Measurements from ENCODE around the gene NFYB. TPM values are rescaled to one million over a fixed set of nuclear protein-coding genes. Genes with fewer than 3 reads are reported as not detected.

Gene NFYB
- total RNA-seq: 31.1 TPM
- polyA plus RNA-seq (ENCODE audit: insufficient read depth, low read depth, low replicate concordance): 24.6 TPM
- long read RNA-seq, donor 1, transcript NFYB-205 (8 exons, 1,727 nt): major isoform, 9 of 12 reads
- long read RNA-seq, donor 1, partial matches to known transcripts: 0 of 12 reads
- long read RNA-seq, donor 1, other reads (novel, unspliced or antisense): 0 of 12 reads
- long read RNA-seq, donor 2, transcript NFYB-201 (8 exons, 3,512 nt): major isoform, 11 of 13 reads
- long read RNA-seq, donor 2, partial matches to known transcripts: 0 of 13 reads
- long read RNA-seq, donor 2, other reads (novel, unspliced or antisense): 0 of 13 reads
- long read RNA-seq, donor 3, transcript NFYB-205 (8 exons, 1,727 nt): minor isoform, 6 of 28 reads
- long read RNA-seq, donor 3, transcript NFYB-201 (8 exons, 3,512 nt): major isoform, 22 of 28 reads
- long read RNA-seq, donor 3, partial matches to known transcripts: 0 of 28 reads
- long read RNA-seq, donor 3, other reads (novel, unspliced or antisense): 0 of 28 reads
- long read RNA-seq, donor 4, partial matches to known transcripts: 0 of 8 reads
- long read RNA-seq, donor 4, other reads (novel, unspliced or antisense): 0 of 8 reads
- long read RNA-seq, donor 5, partial matches to known transcripts: 0 of 2 reads
- long read RNA-seq, donor 5, other reads (novel, unspliced or antisense): 0 of 2 reads
- long read RNA-seq, donor 6, transcript NFYB-201 (8 exons, 3,512 nt): major isoform, 24 of 25 reads
- long read RNA-seq, donor 6, partial matches to known transcripts: 0 of 25 reads
- long read RNA-seq, donor 6, other reads (novel, unspliced or antisense): 0 of 25 reads
- long read RNA-seq, donor 7, transcript NFYB-201 (8 exons, 3,512 nt): major isoform, 8 of 27 reads
- long read RNA-seq, donor 7, partial matches to known transcripts: 3 of 27 reads
- long read RNA-seq, donor 7, other reads (novel, unspliced or antisense): 13 of 27 reads
- long read RNA-seq, donor 8, transcript NFYB-201 (8 exons, 3,512 nt): minor isoform, 6 of 13 reads
- long read RNA-seq, donor 8, transcript NFYB-205 (8 exons, 1,727 nt): major isoform, 7 of 13 reads
- long read RNA-seq, donor 8, partial matches to known transcripts: 0 of 13 reads
- long read RNA-seq, donor 8, other reads (novel, unspliced or antisense): 0 of 13 reads
- long read RNA-seq, donor 9, partial matches to known transcripts: 0 of 6 reads
- long read RNA-seq, donor 9, other reads (novel, unspliced or antisense): 0 of 6 reads
- long read RNA-seq, donor 10, transcript NFYB-201 (8 exons, 3,512 nt): major isoform, 14 of 17 reads
- long read RNA-seq, donor 10, partial matches to known transcripts: 0 of 17 reads
- long read RNA-seq, donor 10, other reads (novel, unspliced or antisense): 0 of 17 reads

DNA sequence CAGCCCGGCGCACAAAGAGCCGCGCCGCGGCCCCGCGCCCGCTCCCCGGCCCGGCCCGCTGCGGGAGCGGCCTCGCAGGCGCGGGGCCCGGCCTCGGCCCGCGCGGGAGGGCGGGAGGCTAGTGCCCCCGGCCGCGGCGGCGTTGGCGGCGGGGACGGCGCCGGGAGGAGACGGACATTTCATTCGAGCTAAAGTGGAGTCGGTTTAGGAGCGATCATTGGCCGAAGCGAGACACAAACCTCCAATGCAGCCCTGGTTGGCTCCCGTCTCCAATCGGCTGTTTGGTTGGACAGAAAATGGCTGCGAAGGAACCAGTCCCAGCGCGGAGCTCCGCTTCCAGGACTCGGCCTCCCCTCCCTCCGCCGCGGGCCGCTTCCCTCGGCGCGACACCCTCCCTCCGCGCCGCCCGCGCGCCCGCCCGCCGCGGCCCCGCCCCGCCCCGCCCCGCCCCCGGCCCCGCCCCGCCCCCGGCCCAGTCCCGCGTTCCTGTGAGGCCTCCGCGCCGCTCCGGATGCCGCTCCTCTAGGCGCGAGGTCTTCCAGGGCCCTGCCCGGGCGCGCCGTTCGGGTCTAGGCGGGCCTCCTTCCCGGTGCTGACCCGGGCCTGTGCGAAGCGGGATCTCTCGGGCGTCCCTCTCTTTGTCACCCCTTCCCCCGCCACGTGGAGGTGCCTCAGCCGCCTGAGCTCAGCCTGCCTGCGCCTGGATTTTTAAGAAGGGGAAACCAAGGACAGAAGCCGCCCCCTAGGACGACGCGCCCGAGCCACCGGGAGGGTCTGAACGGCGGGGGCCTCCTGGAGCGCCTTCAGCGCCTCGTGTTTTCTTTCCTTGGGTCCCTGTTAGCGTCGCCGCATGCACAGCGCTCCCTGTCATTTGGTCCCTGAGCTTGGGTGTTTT lies at the start of gene NFYB:
NFYB (minus strand) TSS at position 309 of the 895 bp plus-strand sequence. CDS start 2,757 bp downstream, outside the sequence.
- DNase-seq (peak; percentile 97 to 99 (median 98)), FAIRE-seq (no peak)
- intact Hi-C loops (cut with DNase I): no loop called here
- Histone ChIP-seq H3K9me3 (ENCODE audit: control insufficient read depth in 2 of 3, insufficient read depth in 1 of 3, low read length in 3 of 3) (no peaks in the 10 kb centered on the region), H3K27me3 (ENCODE audit: control insufficient read depth, insufficient read depth, low read length) (no peaks in the 10 kb centered on the region), H3K27ac (ENCODE audit: low read depth in 2 of 2, low read length in 2 of 2) (peak within 1 kb of the TSS; percentile 82 to 83), H3K4me3 (ENCODE audit: low read length in 3 of 3) (peak within 1 kb of the TSS; percentile 68 to 88 (median 77)), H3K36me3 (ENCODE audit: control insufficient read depth in 2 of 3, insufficient read depth in 3 of 3, low read length in 3 of 3) (peaks cover 0 to under 1% (median 0%) of the 10 kb centered on the region in 3 donors), H3K9ac (ENCODE audit: low read length in 3 of 3) (peak within 1 kb of the TSS; percentile 58 to 94 (median 86)), H3K4me1 (ENCODE audit: control insufficient read depth in 2 of 3, insufficient read depth in 2 of 3, low read depth in 1 of 3, low read length in 3 of 3) (peaks cover 3 to 8% (median 7%) of the 10 kb centered on the region in 3 donors)
- TF ChIP-seq, protein P1, sequence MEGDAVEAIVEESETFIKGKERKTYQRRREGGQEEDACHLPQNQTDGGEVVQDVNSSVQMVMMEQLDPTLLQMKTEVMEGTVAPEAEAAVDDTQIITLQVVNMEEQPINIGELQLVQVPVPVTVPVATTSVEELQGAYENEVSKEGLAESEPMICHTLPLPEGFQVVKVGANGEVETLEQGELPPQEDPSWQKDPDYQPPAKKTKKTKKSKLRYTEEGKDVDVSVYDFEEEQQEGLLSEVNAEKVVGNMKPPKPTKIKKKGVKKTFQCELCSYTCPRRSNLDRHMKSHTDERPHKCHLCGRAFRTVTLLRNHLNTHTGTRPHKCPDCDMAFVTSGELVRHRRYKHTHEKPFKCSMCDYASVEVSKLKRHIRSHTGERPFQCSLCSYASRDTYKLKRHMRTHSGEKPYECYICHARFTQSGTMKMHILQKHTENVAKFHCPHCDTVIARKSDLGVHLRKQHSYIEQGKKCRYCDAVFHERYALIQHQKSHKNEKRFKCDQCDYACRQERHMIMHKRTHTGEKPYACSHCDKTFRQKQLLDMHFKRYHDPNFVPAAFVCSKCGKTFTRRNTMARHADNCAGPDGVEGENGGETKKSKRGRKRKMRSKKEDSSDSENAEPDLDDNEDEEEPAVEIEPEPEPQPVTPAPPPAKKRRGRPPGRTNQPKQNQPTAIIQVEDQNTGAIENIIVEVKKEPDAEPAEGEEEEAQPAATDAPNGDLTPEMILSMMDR (IDR thresholded peaks at IDR 0.05; ENCODE audit: borderline replicate concordance, extremely low read depth, insufficient read depth): no peak

DNA sequence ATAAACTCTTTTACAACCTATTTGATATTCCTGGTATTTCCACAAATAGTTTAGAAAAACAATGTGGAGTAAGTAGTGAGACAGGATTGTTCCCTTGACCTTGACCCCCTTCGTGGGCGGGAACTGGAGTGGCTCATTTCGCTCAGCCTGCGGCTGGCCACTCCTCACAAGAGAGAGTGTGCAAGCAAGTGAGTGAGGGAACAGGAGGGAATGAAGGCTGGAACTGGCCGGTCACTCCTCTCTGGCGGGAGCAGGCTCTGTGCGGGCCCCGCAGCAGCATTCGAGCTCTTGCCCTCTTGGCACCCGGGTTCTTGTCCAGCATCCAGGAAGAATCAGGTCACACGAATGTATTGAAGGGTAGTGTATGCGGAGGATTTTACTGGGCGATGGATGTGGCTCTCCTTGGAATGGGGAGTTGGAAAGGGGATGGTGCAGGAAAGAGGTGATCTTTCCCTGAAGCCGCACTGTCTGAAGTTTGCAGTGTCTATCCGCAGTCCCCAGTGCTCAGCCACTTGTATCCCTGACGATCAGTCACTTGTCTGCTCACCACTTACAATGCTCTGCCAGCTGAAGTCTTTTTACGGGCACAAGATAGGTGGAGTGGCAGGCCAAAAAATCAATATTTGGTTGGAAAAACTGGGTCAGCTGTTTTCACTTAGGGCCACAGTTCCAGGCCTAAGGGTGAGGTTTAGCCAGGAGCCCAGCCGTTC lies 49.6 kb upstream of the NFYB start:
- H3K4me3 ChIP-seq (ENCODE audit: low read length in 3 of 3): no peak overlapping the region
- H3K27ac ChIP-seq (ENCODE audit: low read depth in 2 of 2, low read length in 2 of 2): no peak overlapping the region
- FAIRE-seq (no peak), DNase-seq (no peak)
- TF ChIP-seq, protein P1 (IDR thresholded peaks at IDR 0.05; ENCODE audit: borderline replicate concordance, extremely low read depth, insufficient read depth): no peak
- no peaks in the 10 kb centered on the region for H3K36me3 ChIP-seq (ENCODE audit: control insufficient read depth in 2 of 3, insufficient read depth in 3 of 3, low read length in 3 of 3)
- H3K9me3 ChIP-seq (ENCODE audit: control insufficient read depth in 2 of 3, insufficient read depth in 1 of 3, low read length in 3 of 3): peaks cover 0 to 9% (median 0%) of the 10 kb centered on the region in 3 donors
- H3K27me3 ChIP-seq (ENCODE audit: control insufficient read depth, insufficient read depth, low read length): no peaks in the 10 kb centered on the region
- intact Hi-C loops (cut with DNase I): no loop called here
- no peak overlapping the region for H3K9ac ChIP-seq (ENCODE audit: low read length in 3 of 3)
- H3K4me1 ChIP-seq (ENCODE audit: control insufficient read depth in 2 of 3, insufficient read depth in 2 of 3, low read depth in 1 of 3, low read length in 3 of 3): no peaks in the 10 kb centered on the region
